B cell (primary cell): ENCODE measurements around the gene C11orf86. TPM values are rescaled to one million over a fixed set of nuclear protein-coding genes. Genes with fewer than 3 reads are reported as not detected.

Experiments used
- ATAC-seq: fragments of 200-7000 bp; cut with Tn5 transposase; one replicate; pipeline ENCODE4 v1.10.0; 2021; ENCODE audit warnings: low read depth, mild to moderate bottlenecking, moderate number of reproducible peaks, moderate library complexity
- CTCF ChIA-PET: fragments of 350-600 bp; sonication (Branson Sonifier 250); formaldehyde crosslinking; loops from one replicate; lab custom pipeline; 2021; ENCODE audit warnings: antibody characterized with exemption, inconsistent platforms; lab: Charles Lee
- POLR2A ChIA-PET: fragments of 350-600 bp; sonication (Branson Sonifier 250); formaldehyde crosslinking; loops from one replicate; lab custom pipeline; 2021; ENCODE audit warnings: antibody characterized with exemption; lab: Charles Lee
- DNase-seq: peaks from one replicate; pipeline ENCODE4 v3.0.0; 2013
- H2AFZ ChIP-seq: 2 replicates; pipeline ENCODE4 v1.6.1; 2012; ENCODE audit warnings: mild to moderate bottlenecking, low read depth, low read length; ENCODE audit not compliant: insufficient read depth, poor library complexity, severe bottlenecking
- H3K27ac ChIP-seq, 2 donors: 1 replicate in 1 of 2; 2 replicates in 1 of 2; pipeline ENCODE4 v1.5.1; 2012 to 2013; ENCODE audit warnings: low read length in 2 of 2, mild to moderate bottlenecking in 2 of 2, moderate library complexity in 1 of 2
- H3K27me3 ChIP-seq, 4 experiments: fragments of 200-600 bp in 1 of 4; sonication (generic) in 1 of 4; replicated peaks in 1 of 4; 1 replicate in 2 of 4; 2 replicates in 2 of 4; pipeline versions ENCODE4 v1.6.1 to v1.7.0; 2013 to 2016; ENCODE audit warnings: low read length in 3 of 4, mild to moderate bottlenecking in 2 of 4, mixed read lengths in 1 of 4, moderate library complexity in 1 of 4; ENCODE audit not compliant: insufficient read depth in 4 of 4, control insufficient read depth in 3 of 4; ENCODE audit errors: control extremely low read depth in 1 of 4
- H3K36me3 ChIP-seq, 2 experiments: replicated peaks in 1 of 2; 1 replicate in 1 of 2; 2 replicates in 1 of 2; pipeline versions ENCODE4 v1.6.1 to v1.7.1; 2013; ENCODE audit warnings: low read length in 1 of 2; ENCODE audit not compliant: insufficient read depth in 2 of 2, control insufficient read depth in 1 of 2; ENCODE audit errors: control extremely low read depth in 1 of 2, extremely low read depth in 1 of 2
- H3K4me1 ChIP-seq, 2 donors: fragments of 200-600 bp in 1 of 2; sonication (generic) in 1 of 2; 1 replicate in 1 of 2; 2 replicates in 1 of 2; pipeline versions ENCODE4 v1.5.1 to v1.6.1; 2013 to 2017; ENCODE audit warnings: low read length in 2 of 2; ENCODE audit not compliant: control insufficient read depth in 2 of 2, insufficient read depth in 2 of 2
- H3K4me2 ChIP-seq: replicated peaks from 2 replicates; pipeline ENCODE3; 2012; ENCODE audit warnings: mild to moderate bottlenecking, low read depth, low read length; ENCODE audit not compliant: poor library complexity, severe bottlenecking
- H3K4me3 ChIP-seq, 5 experiments: fragments of 200-600 bp in 1 of 5; sonication (generic) in 1 of 5; 1 replicate in 3 of 5; 2 replicates in 2 of 5; pipeline versions ENCODE4 v1.5.1 to v1.7.0; 2011 to 2016; ENCODE audit warnings: low read length in 4 of 5, mild to moderate bottlenecking in 4 of 5, low read depth in 2 of 5, control low read depth in 1 of 5, moderate library complexity in 1 of 5; ENCODE audit not compliant: insufficient read depth in 1 of 5; ENCODE audit errors: control extremely low read depth in 1 of 5, extremely low read depth in 1 of 5
- H3K79me2 ChIP-seq: fragments of 200-600 bp; sonication (generic); one replicate; pipeline ENCODE4 v1.6.0; 2016; ENCODE audit warnings: low read length; ENCODE audit not compliant: control insufficient read depth, insufficient read depth
- H3K9ac ChIP-seq: fragments of 200-600 bp; sonication (generic); 2 replicates; pipeline ENCODE4 v1.6.1; 2017; ENCODE audit warnings: mild to moderate bottlenecking, low read length, moderate library complexity
- H3K9me3 ChIP-seq, 3 donors: one replicate each; pipeline versions ENCODE4 v1.6.1 to v1.7.1; 2013; ENCODE audit warnings: low read length in 2 of 3; ENCODE audit not compliant: control insufficient read depth in 2 of 3, insufficient read depth in 1 of 3; ENCODE audit errors: control extremely low read depth in 1 of 3
- H4K20me1 ChIP-seq: 2 replicates; pipeline ENCODE4 v1.6.0; 2012; ENCODE audit warnings: mild to moderate bottlenecking, low read length; ENCODE audit not compliant: insufficient read depth, control insufficient read depth, poor library complexity, severe bottlenecking
- H3K27ac Mint-ChIP-seq: one replicate; pipeline ENCODE4 v1.8.0; 2021; ENCODE audit warnings: mixed read lengths
- H3K27me3 Mint-ChIP-seq: one replicate; pipeline ENCODE4 v1.8.0; 2021; ENCODE audit warnings: mixed read lengths
- H3K4me1 Mint-ChIP-seq: one replicate; pipeline ENCODE4 v1.8.0; 2021; ENCODE audit warnings: mixed read lengths
- H3K4me3 Mint-ChIP-seq: one replicate; pipeline ENCODE4 v1.8.0; 2021; ENCODE audit warnings: mixed read lengths
- H3K9me3 Mint-ChIP-seq: one replicate; pipeline ENCODE4 v1.8.0; 2022; ENCODE audit warnings: mixed read lengths; ENCODE audit not compliant: insufficient read depth
- EZH2 ChIP-seq: IDR thresholded peaks from 2 replicates; pipeline ENCODE4 v1.6.1; 2012; ENCODE audit warnings: borderline replicate concordance, low read depth, mild to moderate bottlenecking, moderate library complexity, low read length; ENCODE audit not compliant: insufficient read depth, poor library complexity, severe bottlenecking
- WGBS: methylation state at CpG from one replicate; pipeline ENCODE4 v1.1.5; 2013; ENCODE audit warnings: missing lambda C conversion rate; ENCODE audit not compliant: insufficient coverage; 5-methylcytosine and 5-hydroxymethylcytosine counted together
- intact Hi-C: fragments of 100-400 bp; cut with micrococcal nuclease; formaldehyde crosslinking; loops from one replicate; pipeline ENCODE4 v1.10.0; 2022
- polyA plus RNA-seq: library from polyadenylated mRNA; depleted of rRNA; stranded (reverse); fragments of >200 nt; gene quantifications from 2 replicates; pipeline ENCODE4 v1.2.3, GENCODE V29; 2012
- total RNA-seq, 2 donors: library from RNA; stranded (reverse); fragments of 120-200 nt in 1 of 2; gene quantifications; 1 replicate in 1 of 2; 2 replicates in 1 of 2; pipeline versions ENCODE4 v1.2.3 to v1.2.4, GENCODE V29; 2013 to 2022
- TF ChIP-seq, protein P1 (sequence below): fragments of 200-600 bp; IDR thresholded peaks from one replicate; pipeline ENCODE4 v1.8.0; 2022; ENCODE audit warnings: antibody characterized with exemption, mild to moderate bottlenecking

The C11orf86 gene
- total and polyA plus RNA-seq, 2 donors (not counting 1 experiment from before 2014, with no cell fraction given), result not detected

- ChIA-PET POLR2A (no interaction called here), CTCF (no interaction called here)
- Histone ChIP-seq H3K79me2 (no peaks in the 10 kb centered on the region), H4K20me1 (no peaks in the 10 kb centered on the region), H3K9me3 (peaks cover 0 to 35% (median 9%) of the 10 kb centered on the region in 3 donors), H3K4me1 (no peaks in the 10 kb centered on the region), H3K27ac (no peak overlapping the region), H3K36me3 (no peaks in the 10 kb centered on the region), H3K27me3 (peaks cover 0 to 10% (median 3%) of the 10 kb centered on the region in 4 experiments), H2AFZ (no peak overlapping the region), H3K4me2 (no peak overlapping the region), H3K4me3 (no peak overlapping the region), H3K9ac (no peak overlapping the region)
- 75% methylated on average over 4 of the region's 8 CpGs for WGBS
- DNase-seq (no peak), ATAC-seq (no peak)
- H3K27me3 Mint-ChIP-seq, result peaks cover 25% of the 10 kb centered on the region
- no peak overlapping the region for H3K27ac Mint-ChIP-seq
- H3K4me3 Mint-ChIP-seq, result no peak overlapping the region
- no peaks in the 10 kb centered on the region for H3K9me3 Mint-ChIP-seq
- intact Hi-C loops, result no loop called here
- TF ChIP-seq, protein P1, sequence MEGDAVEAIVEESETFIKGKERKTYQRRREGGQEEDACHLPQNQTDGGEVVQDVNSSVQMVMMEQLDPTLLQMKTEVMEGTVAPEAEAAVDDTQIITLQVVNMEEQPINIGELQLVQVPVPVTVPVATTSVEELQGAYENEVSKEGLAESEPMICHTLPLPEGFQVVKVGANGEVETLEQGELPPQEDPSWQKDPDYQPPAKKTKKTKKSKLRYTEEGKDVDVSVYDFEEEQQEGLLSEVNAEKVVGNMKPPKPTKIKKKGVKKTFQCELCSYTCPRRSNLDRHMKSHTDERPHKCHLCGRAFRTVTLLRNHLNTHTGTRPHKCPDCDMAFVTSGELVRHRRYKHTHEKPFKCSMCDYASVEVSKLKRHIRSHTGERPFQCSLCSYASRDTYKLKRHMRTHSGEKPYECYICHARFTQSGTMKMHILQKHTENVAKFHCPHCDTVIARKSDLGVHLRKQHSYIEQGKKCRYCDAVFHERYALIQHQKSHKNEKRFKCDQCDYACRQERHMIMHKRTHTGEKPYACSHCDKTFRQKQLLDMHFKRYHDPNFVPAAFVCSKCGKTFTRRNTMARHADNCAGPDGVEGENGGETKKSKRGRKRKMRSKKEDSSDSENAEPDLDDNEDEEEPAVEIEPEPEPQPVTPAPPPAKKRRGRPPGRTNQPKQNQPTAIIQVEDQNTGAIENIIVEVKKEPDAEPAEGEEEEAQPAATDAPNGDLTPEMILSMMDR, result no peak
- TF ChIP-seq EZH2, result no peak
- no peaks in the 10 kb centered on the region for H3K4me1 Mint-ChIP-seq
Observed at GRCh38 chr11:66973956-66974580, 1.0 kb upstream of the C11orf86 start.

- no peaks in the 10 kb centered on the region for H3K79me2 ChIP-seq
- no peak overlapping the region for H3K4me2 ChIP-seq
- WGBS, result 73% methylated on average over 11 of the region's 11 CpGs
- POLR2A ChIA-PET, result no interaction called here
- peaks cover 0 to 37% (median 8%) of the 10 kb centered on the region in 3 donors for H3K9me3 ChIP-seq
- ATAC-seq (no peak), DNase-seq (no peak)
- CTCF ChIA-PET, result interaction anchor here (1.5 kb wide), 1 partner anchor 280 kb away, joined by 4 read pairs; no protein-coding TSS in a partner anchor
- Mint-ChIP-seq H3K4me3 (no peak overlapping the region), H3K27me3 (peaks cover 22% of the 10 kb centered on the region), H3K9me3 (peaks cover 2% of the 10 kb centered on the region), H3K4me1 (no peaks in the 10 kb centered on the region), H3K27ac (no peak overlapping the region)
- TF ChIP-seq, protein P1, result no peak
- TF ChIP-seq EZH2, result no peak
- no peaks in the 10 kb centered on the region for H4K20me1 ChIP-seq
- peaks cover 0 to 10% (median 3%) of the 10 kb centered on the region in 4 experiments for H3K27me3 ChIP-seq
- intact Hi-C loops, result loop anchor here (1.0 kb wide), 1 partner anchor 281 kb away; no protein-coding TSS in a partner anchor
- no peaks in the 10 kb centered on the region for H3K4me1 ChIP-seq
- H3K36me3 ChIP-seq, result no peaks in the 10 kb centered on the region
- no peak overlapping the region for H2AFZ ChIP-seq
- no peak overlapping the region for H3K4me3 ChIP-seq
- no peak overlapping the region for H3K27ac ChIP-seq
- H3K9ac ChIP-seq, result no peak overlapping the region
Observed at GRCh38 chr11:66975405-66976027, 412 bp downstream of the C11orf86 start.
